Esophagus mucosa (tissue), 1 donor: Measurements from ENCODE around the gene EIF2B1. TPM values are rescaled to one million over a fixed set of nuclear protein-coding genes. Genes with fewer than 3 reads are reported as not detected.

Source experiments
- ATAC-seq: fragments of 200-7000 bp; cut with Tn5 transposase; one replicate; pipeline ENCODE4 v1.9.1; 2020
- total RNA-seq: library from RNA; stranded (reverse); gene quantifications from one replicate; pipeline ENCODE4 v1.2.4, GENCODE V29; 2023
- donor health status: DM: yes; HTN: yes; CAD: no.

Gene EIF2B1
- total RNA-seq, result 42.7 TPM

DNA sequence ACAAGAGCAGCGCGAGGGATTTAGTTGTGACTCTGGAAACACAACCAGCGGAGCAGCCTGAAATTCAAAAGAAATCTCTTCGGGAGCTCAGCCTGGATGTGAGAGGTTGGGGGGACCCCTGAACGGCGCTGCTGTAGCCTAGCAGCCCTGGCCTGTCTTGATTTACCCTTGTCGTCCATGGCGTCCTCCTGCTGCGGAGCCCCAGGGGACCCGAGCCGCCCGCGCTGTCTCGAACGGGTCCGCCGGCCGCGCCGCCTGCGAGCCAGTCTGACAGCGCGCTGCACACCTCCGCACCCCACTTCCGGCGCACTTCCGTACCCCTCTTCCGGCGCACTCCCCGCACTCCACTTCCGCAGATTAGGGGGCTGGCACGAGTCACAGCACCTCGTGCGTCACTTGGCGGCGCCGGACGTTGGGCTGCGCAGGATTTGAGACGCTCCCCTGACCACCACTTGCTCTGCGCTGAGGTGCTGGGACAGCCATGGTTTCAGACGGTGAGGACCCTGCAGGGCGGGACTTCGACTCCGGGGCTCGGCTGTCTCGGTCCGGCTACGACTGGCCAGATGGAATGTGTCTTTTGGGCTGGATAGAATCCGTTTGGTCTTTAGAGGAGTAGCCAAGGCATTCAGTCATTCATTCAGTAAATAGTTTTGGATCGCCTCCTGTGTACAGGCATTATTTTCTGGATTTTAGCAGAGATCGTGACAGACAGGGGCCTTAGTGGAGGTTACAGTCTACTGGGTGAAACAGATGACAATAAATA lies at the start of gene EIF2B1, which contains the start of gene GTF2H3:
Gene EIF2B1 (minus strand): TSS at position 308 of the 763 bp plus-strand sequence. CDS start 129 bp downstream, at position 179.
Gene GTF2H3 (plus strand): TSS at position 451 of the 763 bp plus-strand sequence. CDS start 31 bp downstream, at position 482.
- ATAC-seq, result peak; percentile 99

DNA sequence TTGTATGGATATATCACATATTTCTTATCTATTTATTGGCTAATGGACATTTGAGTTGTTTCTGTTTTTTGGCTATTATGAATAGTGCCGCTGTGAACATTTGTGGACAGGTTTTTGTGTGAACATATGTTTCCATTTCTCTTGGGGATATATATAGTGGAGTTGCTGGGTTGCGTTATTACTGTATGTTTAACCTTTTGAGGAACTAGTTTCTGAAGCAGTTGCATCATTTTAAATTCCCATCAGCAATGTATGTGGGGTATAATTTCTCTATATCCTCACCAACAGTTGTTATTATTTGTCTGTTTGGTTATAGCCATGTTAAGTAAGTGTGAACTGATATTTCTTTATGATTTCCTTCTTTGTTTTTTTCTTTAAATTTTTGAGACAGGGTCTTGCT lies 48.1 kb upstream of the EIF2B1 start:
- no peak for ATAC-seq

DNA sequence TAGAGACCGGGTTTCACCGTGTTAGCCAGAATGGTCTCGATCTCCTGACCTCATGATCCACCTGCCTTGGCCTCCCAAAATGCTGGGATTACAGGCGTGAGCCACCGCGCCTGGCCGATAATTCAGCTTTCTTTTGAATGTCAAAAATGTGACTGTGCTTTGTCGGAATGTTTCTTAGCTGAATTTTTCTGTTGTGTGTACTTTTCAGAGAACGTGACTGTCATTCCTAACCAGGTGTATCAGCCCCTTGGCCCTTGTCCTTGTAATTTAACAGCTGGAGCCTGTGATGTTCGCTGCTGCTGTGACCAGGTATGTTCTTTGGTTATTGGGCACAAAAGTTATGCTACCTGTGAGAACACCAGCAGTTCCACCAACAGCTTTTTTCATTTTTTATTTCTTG lies 45.5 kb upstream of the EIF2B1 start:
- no peak for ATAC-seq

DNA sequence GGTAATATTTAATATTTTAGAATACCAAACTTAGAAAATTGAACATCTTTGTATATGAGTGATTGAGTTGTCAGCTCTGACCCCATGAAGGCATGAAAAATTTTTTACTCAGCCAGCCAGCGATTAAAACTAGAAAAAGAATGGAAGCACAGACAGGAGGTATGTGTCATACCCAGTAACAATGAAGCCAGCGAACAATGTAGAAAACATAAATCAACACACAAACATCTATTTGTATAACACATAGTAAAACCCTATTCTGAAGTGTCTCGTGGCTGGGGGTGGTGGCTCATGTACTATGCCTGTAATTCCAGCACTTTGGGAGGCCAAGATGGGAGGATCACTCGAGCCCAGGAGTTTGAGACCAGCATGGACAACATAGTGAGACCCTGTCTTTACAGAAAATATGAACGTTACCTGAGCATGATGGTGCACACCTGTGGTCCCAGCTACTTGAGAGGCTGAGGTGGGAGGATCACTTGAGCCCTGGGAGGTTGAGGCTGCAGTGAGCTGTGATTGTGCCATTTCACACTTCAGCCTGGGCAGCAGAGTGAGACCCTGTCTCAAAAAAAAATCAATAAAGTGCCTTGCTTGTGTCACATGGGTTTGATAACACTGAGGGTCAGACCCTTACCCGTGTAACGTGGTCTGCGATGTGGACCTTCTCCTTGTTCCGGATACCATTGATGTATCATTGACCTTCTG lies 43.3 kb upstream of the EIF2B1 start:
- ATAC-seq, result no peak

DNA sequence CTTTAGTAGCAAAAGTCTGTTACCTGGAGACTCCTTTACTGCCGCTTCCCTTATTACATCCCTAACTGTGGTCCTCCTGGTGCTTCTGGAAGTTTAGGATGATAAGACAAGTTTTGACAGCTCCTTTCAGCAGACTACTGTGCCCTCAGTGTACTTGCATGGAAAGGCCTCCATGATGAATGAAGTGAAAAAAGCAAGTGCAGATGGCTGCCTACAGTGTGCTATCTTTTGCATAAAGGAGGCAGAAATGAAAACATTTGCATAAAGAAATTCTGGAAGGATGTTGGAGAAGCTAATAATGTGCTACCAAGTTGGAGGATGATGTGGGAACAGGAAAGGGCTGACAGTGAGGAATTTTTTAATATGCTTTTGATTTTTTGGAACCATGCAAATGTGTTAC lies 42.0 kb upstream of the EIF2B1 start:
- ATAC-seq, result no peak

DNA sequence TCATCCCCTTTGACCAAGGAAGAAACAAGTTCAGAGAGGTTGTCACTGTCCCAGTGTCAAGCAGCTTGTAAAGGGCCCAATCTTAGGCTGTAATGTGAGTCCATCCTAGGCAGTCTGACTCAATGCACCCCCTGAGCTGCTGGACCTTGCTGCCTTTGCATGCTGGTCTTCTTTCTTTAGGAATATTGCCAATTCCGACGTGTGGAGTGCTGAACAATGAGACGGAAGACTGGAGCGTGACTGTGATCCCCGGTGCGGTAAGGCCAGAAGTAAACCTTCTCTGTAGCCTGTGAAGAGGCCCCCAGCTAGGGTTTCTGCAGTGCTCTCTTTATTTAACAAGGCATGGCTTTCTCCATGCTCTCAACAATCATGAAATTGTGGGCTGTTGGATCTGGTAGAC lies 38.4 kb upstream of the EIF2B1 start:
- no peak for ATAC-seq

DNA sequence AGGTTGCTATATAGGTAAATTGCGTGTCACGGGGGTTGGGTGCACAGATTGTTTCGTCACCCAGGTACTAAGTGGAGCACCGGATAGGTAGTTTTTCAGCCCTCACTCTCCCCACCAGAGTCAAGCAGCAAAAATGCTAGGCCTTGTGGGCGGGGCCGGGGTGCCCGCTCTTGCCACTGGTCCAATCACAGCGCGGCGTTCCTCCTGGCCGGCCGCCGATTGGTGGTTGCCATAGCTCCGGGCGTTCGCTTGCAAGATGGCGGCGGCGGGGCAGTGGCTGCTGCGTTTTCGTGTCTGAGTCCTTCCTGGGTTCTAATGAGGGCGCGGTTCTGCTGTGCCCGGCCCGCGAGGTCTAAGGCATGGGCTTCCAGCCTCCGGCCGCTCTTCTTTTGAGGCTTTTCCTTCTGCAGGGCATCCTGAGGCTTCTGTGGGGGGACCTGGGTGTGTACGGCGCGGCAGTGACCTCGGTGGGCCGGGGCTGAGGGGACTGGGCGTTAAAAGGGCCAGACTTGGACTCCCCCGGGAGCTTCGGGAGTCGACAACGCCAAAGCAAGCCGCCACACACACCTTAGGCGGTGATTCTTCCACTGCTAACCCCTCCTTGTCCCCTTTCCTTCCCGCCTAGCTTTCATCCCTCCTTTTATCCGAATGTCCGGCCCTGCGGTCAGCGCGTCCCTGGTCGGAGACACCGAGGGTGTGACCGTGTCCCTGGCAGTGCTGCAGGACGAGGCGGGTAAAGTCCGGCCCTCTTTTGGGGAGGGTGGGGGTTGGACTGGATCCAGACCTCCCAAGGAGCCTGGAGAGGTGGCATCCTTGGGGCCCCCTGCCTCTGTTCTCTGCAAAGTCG lies 37.6 kb upstream of the EIF2B1 start, which contains the start of gene TCTN2:
Gene TCTN2 (plus strand): TSS at position 232 of the 847 bp plus-strand sequence. CDS start 128 bp downstream, at position 360.
- peak; percentile 96 for ATAC-seq

DNA sequence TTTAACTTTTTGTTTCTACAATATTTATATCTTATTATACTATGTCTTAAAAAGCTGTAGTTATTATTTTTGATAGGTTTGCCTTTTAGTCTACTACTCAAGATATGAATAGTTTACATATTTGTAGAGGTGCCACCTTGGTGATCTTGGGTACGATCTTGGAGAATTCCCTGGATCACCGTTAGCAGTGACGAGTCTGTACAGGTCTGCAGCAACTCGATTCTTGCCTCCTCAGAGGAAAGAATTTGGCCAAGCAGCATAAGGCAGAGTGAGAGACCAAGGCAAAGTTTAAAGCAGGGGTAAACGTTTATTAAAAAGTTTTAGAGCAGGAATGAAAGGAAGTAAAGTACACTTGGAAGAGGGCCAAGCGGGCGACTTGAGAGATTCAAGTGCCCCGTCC lies 34.3 kb upstream of the EIF2B1 start:
- no peak for ATAC-seq

DNA sequence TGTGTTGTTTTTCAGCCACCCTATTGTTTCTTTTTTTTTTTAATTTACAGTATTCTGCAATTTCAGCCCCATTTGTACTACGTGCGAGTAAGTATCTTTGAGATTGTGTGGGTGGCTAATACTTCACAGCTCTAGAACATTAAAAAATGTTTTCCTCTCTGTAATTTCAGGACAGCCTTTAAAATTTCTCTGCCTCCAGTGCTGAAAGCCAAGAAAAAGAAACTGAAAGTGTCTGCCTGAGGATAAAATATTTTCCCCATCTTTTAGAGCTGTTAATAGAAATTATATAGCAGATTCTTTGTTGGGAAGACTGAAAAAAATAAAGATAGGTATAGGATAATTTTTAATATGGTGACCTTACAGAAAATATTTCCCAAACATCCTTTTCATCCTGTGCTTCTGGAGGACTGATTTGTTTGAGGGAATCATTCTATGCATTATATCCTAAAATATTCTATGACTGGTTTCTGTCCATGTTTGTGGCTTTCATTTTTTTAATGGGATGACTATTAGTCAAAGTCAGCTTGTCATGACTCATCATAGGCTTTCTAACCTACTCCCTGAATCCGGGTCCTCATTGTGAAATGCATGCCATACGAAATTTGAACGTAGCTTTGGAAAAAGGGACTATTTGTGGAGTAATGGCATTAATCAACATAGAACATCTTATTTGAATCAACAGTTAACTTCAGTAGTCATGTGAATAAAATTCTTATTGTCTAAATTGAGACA lies 26.7 kb upstream of the EIF2B1 start:
- ATAC-seq, result peak; percentile 82

DNA sequence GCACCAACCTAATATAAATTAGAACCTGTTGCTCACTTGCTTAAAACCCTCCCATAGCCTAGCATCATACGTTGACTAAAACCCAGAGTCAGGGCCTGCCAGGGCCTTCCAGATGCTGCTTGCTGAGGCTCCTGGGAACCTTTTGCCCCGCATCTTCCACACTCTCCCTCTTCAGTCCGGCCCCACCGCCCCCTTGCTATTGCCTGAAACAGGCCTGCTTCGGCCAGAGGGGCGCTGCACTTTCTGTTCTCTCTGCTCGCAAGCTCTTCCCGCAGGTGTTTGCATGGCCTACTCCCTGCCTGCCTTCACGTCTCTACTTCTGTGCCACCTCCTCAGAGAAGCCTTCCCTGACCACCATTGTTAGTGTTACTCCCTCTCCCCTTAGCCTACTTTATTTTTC lies 23.7 kb upstream of the EIF2B1 start:
- no peak for ATAC-seq

DNA sequence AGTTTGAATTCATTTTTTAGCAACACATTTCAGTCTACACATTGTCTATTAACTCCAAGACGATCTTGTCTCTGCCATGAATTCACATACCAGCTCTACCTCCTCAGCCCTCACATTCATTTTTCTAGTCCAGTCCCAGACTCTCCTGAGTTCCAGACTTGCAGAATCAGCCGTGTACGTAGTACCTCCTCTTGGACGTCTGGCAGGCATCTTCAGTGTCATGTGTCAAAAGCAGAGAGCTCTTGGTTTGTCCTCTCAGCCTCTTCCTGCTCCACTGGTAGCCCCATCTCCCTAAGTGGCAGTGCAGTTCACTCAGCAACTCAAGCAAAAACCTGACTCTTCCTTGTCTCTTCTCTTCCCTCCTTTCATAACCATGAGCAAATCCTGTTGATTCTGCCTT lies 22.9 kb upstream of the EIF2B1 start:
- no peak for ATAC-seq

DNA sequence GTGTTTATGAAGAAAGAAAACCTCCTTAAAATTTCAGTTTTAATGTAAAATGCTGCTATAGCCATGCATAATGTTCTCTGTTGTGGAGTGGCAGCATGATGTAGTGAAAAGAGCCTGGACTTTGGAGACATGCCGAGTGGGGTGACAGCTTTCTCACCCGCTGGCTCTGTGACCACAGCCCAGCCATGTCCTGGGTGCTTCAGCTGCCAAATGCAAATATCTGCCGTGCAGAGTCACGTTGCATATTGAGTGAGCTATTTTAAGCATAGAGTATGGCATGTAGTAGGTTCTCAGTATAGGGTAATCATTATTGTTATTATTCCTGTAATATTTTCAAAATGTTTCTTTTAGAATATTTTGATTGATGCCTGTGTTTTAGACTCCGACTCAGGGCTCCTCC lies 21.9 kb upstream of the EIF2B1 start:
- ATAC-seq, result no peak

DNA sequence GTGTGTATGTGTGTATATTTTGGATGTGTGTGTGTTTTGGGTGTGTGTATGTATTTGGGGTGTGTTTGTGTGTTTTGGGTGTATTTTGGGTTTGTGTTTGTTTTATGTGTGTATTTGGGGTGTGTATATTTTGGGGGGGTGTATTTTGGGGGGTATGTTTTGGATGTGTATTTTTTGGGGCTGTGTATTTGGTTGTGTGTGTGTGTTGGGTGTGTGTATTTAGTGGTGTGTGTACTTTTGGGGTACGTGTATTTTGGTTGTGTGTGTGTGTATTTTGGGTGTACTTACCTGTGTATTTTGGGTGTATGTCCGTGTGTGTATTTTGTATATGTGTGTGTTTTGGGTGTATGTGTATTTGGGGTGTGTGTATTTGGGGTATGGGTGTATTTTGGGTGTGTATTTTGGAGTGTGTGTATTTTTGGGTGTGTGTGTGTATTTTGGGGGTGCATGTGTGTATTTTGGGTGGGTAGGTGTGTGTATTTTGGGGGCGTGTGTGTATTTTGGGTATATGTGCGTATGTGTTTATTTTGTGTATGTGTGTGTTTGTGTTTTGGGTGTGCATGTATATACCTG lies 20.7 kb upstream of the EIF2B1 start:
- ATAC-seq, result no peak

DNA sequence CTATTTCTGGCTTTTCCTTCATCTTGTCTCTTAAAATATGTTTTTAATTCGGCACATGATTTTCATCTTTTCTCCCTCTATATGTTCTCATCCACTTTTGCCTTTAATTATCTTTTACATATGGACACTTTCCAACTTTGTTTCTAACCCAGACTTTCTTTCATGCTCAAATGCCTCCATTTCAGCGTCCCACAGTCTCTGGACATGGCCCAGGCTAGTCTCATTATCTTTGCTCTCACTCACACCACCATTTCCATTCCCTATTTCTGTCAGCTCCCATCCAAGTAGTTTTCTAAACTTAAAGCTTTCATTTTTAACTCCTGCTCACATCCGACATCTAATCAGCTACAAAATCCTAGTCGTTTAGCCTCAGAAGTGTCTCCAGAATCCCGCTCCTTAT lies 14.9 kb upstream of the EIF2B1 start:
- no peak for ATAC-seq

DNA sequence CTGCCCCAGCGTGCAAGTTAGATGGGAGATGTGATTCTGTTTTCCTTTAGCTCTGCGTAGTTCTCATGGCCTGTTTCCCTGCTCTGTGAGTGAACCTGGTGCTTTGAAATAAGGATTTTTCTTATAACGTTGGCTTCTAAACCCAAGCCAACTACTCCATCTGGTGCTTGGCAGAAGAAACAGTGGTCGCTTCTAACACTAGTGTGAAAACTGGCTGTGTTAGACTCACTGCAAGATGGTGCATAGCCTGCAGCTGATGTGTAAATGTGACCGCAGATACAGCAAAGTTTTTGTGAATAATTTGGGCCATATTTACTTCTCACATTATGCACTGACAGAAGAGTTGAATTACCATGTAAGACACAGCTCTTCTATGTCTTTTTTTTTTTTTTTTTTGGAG lies 12.4 kb upstream of the EIF2B1 start:
- no peak for ATAC-seq

DNA sequence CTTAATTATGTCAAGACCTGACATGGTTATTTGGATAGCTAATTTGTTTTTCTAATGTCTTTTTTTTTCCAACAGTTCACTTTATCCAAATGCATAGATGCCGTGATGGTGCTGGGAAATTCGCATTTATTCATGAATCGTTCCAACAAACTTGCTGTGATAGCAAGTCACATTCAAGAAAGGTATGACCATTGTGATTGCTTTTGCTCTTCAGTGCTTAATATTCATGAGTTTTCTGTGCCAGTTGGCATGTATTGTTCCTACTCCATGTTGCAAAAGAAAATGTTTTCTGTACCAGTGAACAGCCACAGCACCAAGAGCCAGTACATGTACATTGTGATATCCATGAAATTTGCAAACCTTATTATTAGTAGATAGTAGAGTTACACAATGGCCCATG lies 11.9 kb upstream of the EIF2B1 start:
- ATAC-seq, result no peak

DNA sequence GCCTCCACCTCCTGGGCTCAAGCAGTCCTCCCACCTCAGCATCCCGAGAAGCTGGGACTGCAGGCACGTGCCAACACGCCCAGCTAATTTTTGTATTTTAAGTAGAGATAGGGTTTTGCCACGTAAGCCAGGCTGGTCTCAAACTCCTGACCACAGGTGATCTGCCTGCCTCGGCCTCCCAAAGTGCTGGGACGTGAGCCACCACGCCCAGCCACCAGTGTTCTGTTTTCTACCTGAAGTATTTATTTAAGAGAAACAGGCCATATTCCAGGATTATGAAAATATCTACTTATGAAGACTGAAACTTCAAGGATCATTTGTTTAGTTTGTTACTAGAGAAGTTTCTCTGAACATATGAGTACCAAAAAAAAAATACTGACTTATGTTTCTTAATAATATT lies 10.4 kb upstream of the EIF2B1 start:
- ATAC-seq, result no peak

DNA sequence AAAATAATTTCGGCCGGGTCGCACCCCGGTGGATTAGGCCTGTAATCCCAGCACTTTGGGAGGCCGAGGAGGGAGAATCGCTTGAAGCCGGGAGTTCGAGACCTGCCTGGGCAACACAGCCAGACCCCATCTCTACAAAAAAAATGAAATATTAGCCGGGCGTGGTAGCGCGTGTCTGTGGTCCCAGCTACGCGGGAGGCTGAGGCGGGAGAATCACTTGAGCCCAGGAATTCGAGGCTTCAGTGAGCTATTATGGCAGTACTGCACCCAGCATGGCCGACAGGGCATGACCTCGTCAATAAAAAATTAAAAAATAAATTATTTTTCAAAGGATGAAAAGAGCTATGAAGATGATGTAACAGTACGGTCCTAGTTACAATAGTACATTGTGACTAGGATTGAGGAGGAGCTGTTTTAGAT lies 666 bp upstream of the EIF2B1 start:
- ATAC-seq, result no peak

DNA sequence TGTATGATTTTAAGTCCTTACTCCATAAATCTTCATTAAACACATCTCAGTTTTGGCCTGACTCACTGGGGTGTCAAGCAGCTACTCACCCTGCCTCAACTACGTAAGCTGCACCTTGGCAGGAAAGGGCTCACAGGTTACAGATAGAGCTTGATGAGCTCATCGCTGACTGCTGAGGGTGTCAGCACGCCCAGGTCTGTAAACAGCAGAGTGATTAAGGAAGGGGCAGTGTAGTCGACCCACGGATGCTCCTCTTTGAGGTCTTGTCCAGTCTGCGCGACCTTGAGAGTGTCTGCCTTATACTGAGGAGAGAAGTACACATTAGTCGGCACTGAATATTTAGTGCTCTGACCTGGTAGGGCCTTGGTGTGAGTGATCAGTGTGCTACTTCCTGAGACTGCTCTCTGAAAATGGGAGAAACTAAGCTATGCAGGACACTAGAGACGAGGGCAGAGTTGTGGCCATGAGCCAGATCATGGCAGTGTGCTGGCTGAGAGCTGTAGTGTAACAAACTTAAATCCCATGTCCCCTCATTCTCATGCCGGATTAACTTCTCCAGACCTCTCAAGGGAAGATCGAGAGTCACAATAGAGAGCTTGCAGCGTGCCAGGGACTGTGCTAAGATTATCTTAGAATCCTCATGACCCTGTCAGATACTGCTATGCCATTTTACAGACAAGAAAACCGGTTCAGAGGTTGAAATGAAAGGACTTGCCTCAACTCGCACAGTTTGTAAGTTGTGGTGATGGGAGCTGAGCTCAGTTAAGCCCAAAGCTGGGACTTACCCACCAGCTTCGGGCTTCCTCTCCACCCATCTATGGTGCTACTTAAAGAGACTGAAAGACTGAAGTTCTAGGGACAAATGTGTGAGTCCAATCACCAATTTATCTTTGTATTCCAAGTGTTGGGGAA lies 11.6 kb downstream of the EIF2B1 start:
- ATAC-seq, result peak; percentile 96

DNA sequence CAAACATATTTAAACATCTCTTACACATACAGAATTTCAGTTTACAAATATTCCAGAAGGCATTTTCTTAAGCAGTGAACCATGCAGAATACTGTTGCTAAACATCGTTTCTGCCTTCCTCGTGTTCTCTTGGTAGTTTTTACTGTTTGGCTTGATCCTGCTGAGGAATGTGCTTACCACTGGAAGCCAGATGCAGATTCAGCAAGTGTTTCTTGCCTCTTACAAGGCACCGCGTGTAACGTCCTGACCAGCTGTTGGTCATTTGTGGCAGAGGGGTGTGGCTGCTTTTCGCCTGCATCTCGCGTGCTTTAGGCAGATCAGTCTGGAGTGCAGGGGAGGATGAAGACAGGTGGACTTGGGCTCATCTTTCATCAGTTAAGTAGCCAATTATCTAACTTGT lies 12.4 kb downstream of the EIF2B1 start:
- ATAC-seq, result peak; percentile 19

DNA sequence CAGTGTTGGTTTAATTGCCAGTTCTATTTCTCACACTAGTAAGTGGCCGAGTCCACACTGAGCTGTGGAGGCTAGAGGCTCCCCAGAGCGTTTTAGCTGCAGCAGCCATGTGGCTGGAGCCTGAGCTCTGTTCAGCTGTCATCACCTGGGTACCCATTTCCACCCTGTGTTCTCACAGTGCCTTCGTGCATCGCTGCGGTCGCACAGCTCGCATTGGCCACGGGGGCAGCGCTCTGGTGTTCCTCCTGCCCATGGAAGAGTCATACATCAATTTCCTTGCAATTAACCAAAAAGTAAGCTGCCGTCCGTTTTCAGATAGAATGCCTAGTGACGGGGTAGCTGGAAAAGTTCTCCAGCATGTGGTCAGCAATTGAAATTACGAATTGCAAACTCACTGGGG lies 15.9 kb downstream of the EIF2B1 start:
- ATAC-seq, result no peak
